NCI-H1092 treated with DMSO at 0.1 percent for 48 hours (cell line): Measurements from ENCODE around the gene ITSN1.

Experiments
- DNase-seq: peaks from one replicate; lab custom pipeline; 2025; lab: John Stamatoyannopoulos, UW

Gene ITSN1

GRCh38 chr21:33813832-33814365, 171.6 kb downstream of the ITSN1 start:
- DNase-seq, result no peak

GRCh38 chr21:33815143-33815707, 172.9 kb downstream of the ITSN1 start:
- DNase-seq, result no peak

GRCh38 chr21:33816174-33816573, 173.9 kb downstream of the ITSN1 start:
- no peak for DNase-seq

GRCh38 chr21:33817138-33817537, 174.8 kb downstream of the ITSN1 start:
- DNase-seq, result no peak

GRCh38 chr21:33817663-33818451, 175.6 kb downstream of the ITSN1 start:
- DNase-seq, result peak; percentile 76

GRCh38 chr21:33820230-33820770, 178.0 kb downstream of the ITSN1 start:
- no peak for DNase-seq

GRCh38 chr21:33820798-33821197, 178.5 kb downstream of the ITSN1 start:
- DNase-seq, result no peak

- DNase-seq, result no peak
Measured at GRCh38 chr21:33821503-33822322, 179.4 kb downstream of the ITSN1 start.

- DNase-seq, result no peak
Measured at GRCh38 chr21:33824156-33824941, 182.0 kb downstream of the ITSN1 start.

GRCh38 chr21:33825419-33825818, 183.1 kb downstream of the ITSN1 start:
- DNase-seq, result no peak

GRCh38 chr21:33825915-33826314, 183.6 kb downstream of the ITSN1 start:
- DNase-seq, result no peak

- DNase-seq, result no peak
Measured at GRCh38 chr21:33828083-33828482, 185.8 kb downstream of the ITSN1 start.

- DNase-seq, result no peak
Measured at GRCh38 chr21:33828577-33828976, 186.3 kb downstream of the ITSN1 start.

- DNase-seq, result no peak
Measured at GRCh38 chr21:33829844-33830243, 187.5 kb downstream of the ITSN1 start.

- DNase-seq, result no peak
Measured at GRCh38 chr21:33831962-33832659, 189.8 kb downstream of the ITSN1 start.

- no peak for DNase-seq
Measured at GRCh38 chr21:33834801-33835500, 192.7 kb downstream of the ITSN1 start.

GRCh38 chr21:33835920-33836319, 193.6 kb downstream of the ITSN1 start:
- no peak for DNase-seq

GRCh38 chr21:33836408-33836807, 194.1 kb downstream of the ITSN1 start:
- no peak for DNase-seq

- DNase-seq, result no peak
Measured at GRCh38 chr21:33839167-33839716, 196.9 kb downstream of the ITSN1 start.

GRCh38 chr21:33839806-33840205, 197.5 kb downstream of the ITSN1 start:
- DNase-seq, result no peak
